ENCODE measurements around the gene ZNF19. TPM values are rescaled to one million over a fixed set of nuclear protein-coding genes. Genes with fewer than 3 reads are reported as not detected.

ZNF19 gene
- 5.4 TPM for total RNA-seq (2021; ENCODE audit: unreplicated experiment)
- polyA plus RNA-seq (2012) = 1.6 and 1.9 TPM in 2 replicates
- Bru-seq, nascent RNA = percentile 63 among the genes with signal in this experiment
- BruChase-seq, experiment 1, labeled RNA remaining after a 6-hour chase = percentile 47 among the genes with signal in this experiment
- percentile 58 among the genes with signal in this experiment for BruChase-seq, experiment 2, labeled RNA remaining after a 2-hour chase
- long read RNA-seq, partial matches to known transcripts = 0 of 1 reads
- long read RNA-seq, other reads (novel, unspliced or antisense) = 1 of 1 reads

DNA sequence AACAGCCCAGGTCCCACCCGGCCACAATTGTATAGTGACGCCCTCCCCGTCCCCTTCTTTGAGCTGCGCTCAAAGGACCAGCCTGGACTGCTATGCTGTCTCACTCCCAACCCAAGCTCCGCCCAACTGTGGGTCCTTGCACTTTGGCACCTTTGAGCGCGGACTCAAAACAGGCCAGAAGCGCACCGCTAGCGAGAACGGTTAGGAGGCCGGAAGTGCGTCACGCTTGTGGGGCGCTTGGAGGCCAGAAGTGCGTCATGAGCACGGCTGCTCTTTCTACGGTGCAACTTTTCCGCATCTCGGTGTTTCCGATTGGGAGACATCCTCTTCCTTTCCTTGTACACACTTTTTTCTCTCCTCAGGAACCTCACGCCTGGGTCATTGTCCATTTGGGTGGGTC lies at the start of gene ZNF19:
Gene ZNF19, minus strand, starts transcription at position 203 of the 400 bp plus-strand sequence. CDS start 7,210 bp downstream, outside the sequence.
- no peak within 1 kb of the TSS for H3K9ac ChIP-seq (ENCODE audit: low read length)
- no TSS peak for BruUV-seq (replicated peaks)
- no peaks in the 10 kb centered on the region for H3K9me2 ChIP-seq (ENCODE audit: insufficient read depth)
- H4K20me1 ChIP-seq (ENCODE audit: insufficient read depth) = no peaks in the 10 kb centered on the region
- no peaks in the 10 kb centered on the region for H3K36me3 ChIP-seq (ENCODE audit: control insufficient read depth in 1 of 2, insufficient read depth in 2 of 2, low read length in 2 of 2)
- TF ChIP-seq EZH2phosphoT487 (IDR thresholded peaks at IDR 0.05; ENCODE audit: borderline replicate concordance) (no peak), SIN3A (IDR thresholded peaks at IDR 0.05; ENCODE audit: low read depth) (no peak), POLR2AphosphoS5 (IDR thresholded peaks at IDR 0.05; ENCODE audit: low read depth, low read length) (no peak), CEBPB (IDR thresholded peaks at IDR 0.05; ENCODE audit: low read depth) (no peak), FOSL1 (IDR thresholded peaks at IDR 0.05; ENCODE audit: low read depth) (no peak), ELF1 (IDR thresholded peaks at IDR 0.05; ENCODE audit: borderline replicate concordance, low read depth) (no peak), EZH2 (IDR thresholded peaks at IDR 0.05) (no peak), ZFX (IDR thresholded peaks at IDR 0.05) (no peak), YY1 (IDR thresholded peaks at IDR 0.05; ENCODE audit: extremely low read depth, insufficient replicate concordance, low read depth, low read length) (no peak), TCF7L2 (IDR thresholded peaks at IDR 0.05; ENCODE audit: borderline replicate concordance, extremely low read depth, insufficient read depth, insufficient read length) (no peak)
- TF ChIP-seq, protein P1, sequence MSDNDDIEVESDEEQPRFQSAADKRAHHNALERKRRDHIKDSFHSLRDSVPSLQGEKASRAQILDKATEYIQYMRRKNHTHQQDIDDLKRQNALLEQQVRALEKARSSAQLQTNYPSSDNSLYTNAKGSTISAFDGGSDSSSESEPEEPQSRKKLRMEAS (IDR thresholded peaks at IDR 0.05) = no peak
- TF ChIP-seq, protein P2, sequence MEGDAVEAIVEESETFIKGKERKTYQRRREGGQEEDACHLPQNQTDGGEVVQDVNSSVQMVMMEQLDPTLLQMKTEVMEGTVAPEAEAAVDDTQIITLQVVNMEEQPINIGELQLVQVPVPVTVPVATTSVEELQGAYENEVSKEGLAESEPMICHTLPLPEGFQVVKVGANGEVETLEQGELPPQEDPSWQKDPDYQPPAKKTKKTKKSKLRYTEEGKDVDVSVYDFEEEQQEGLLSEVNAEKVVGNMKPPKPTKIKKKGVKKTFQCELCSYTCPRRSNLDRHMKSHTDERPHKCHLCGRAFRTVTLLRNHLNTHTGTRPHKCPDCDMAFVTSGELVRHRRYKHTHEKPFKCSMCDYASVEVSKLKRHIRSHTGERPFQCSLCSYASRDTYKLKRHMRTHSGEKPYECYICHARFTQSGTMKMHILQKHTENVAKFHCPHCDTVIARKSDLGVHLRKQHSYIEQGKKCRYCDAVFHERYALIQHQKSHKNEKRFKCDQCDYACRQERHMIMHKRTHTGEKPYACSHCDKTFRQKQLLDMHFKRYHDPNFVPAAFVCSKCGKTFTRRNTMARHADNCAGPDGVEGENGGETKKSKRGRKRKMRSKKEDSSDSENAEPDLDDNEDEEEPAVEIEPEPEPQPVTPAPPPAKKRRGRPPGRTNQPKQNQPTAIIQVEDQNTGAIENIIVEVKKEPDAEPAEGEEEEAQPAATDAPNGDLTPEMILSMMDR (IDR thresholded peaks at IDR 0.05 in 2 of 3, conservative IDR thresholded peaks at IDR 0.05 in 1 of 3; ENCODE audit: borderline replicate concordance in 1 of 3, insufficient read depth in 1 of 3, low read depth in 2 of 3, low read length in 2 of 3) = no peak
- peaks cover 0 to 6% of the 10 kb centered on the region in 2 experiments; a peak in 1 of 4 replicates for H3K4me1 ChIP-seq (ENCODE audit: control insufficient read depth in 1 of 2, insufficient read depth in 2 of 2, low read length in 2 of 2)
- DNase-seq (ENCODE audit: low read depth, low spot score) (no peak), ATAC-seq (no peak)
- no peaks in the 10 kb centered on the region for H3K9me3 ChIP-seq (ENCODE audit: control insufficient read depth in 1 of 2, insufficient read depth in 1 of 2, low read depth in 1 of 2, low read length in 2 of 2)
- no peak within 1 kb of the TSS for H2AFZ ChIP-seq (ENCODE audit: low read depth, low read length, poor library complexity, severe bottlenecking)
- POLR2A ChIA-PET = no interaction called here
- no peak within 1 kb of the TSS for H3K27ac ChIP-seq (ENCODE audit: low read depth, low read length)
- CTCF ChIA-PET = interaction anchor here (1.4 to 1.6 kb wide), 2 partner anchors 11 kb away, joined by 3 to 4 read pairs; no protein-coding TSS in a partner anchor
- intact Hi-C loops (cut with micrococcal nuclease) = no loop called here
- no peaks in the 10 kb centered on the region for H3K79me2 ChIP-seq (ENCODE audit: insufficient read depth, low read length)
- H3K4me2 ChIP-seq (ENCODE audit: low read length) = no peak within 1 kb of the TSS
- no peaks in the 10 kb centered on the region for H3K27me3 ChIP-seq (ENCODE audit: insufficient read depth, low read length)
- RAD21 ChIA-PET (ENCODE audit: low non-redundant PET in 1 of 2, low total read pairs in 2 of 2, uncharacterized antibody in 2 of 2, unreplicated experiment in 2 of 2) = no interaction called here
- no peak within 1 kb of the TSS for H3K4me3 ChIP-seq (replicated peaks in 1 of 2; ENCODE audit: low read depth in 1 of 2, low read length in 2 of 2)
